NAMALWA (cell line): Measurements from ENCODE around the gene CEP89.
"Not testable (repeated sequence)": the region's sequence is repeated elsewhere in the genome, so short reads cannot be mapped to it uniquely, and the experiment has no call there.

ENCODE experiments used
- DNase-seq: peaks from one replicate; pipeline ENCODE4 v3.0.0-alpha.2; 2015; ENCODE audit warnings: low spot score

The CEP89 gene

GRCh38 chr19:32869369-32869965, 102.3 kb downstream of the CEP89 start, which contains the start of gene SLC7A9:
Gene SLC7A9 (minus strand): TSS chr19:32869767. CDS start chr19:32868534, 1,233 bp downstream.
- no peak for DNase-seq

- no peak for DNase-seq
Observed at GRCh38 chr19:32868206-32868950, 103.4 kb downstream of the CEP89 start.

GRCh38 chr19:32867436-32867835, 104.3 kb downstream of the CEP89 start:
- not testable (repeated sequence) for DNase-seq

- no peak for DNase-seq
Observed at GRCh38 chr19:32866564-32867265, 105.0 kb downstream of the CEP89 start.

GRCh38 chr19:32866061-32866460, 105.7 kb downstream of the CEP89 start:
- DNase-seq = no peak

- no peak for DNase-seq
Observed at GRCh38 chr19:32865326-32865725, 106.4 kb downstream of the CEP89 start.

- DNase-seq = no peak
Observed at GRCh38 chr19:32864318-32865007, 107.3 kb downstream of the CEP89 start.

- DNase-seq = no peak
Observed at GRCh38 chr19:32863841-32864240, 107.9 kb downstream of the CEP89 start.

- DNase-seq = no peak
Observed at GRCh38 chr19:32863301-32863700, 108.5 kb downstream of the CEP89 start.

- no peak for DNase-seq
Observed at GRCh38 chr19:32862741-32863140, 109.0 kb downstream of the CEP89 start.

- DNase-seq = no peak
Observed at GRCh38 chr19:32862173-32862572, 109.6 kb downstream of the CEP89 start.

- DNase-seq = no peak
Observed at GRCh38 chr19:32861596-32861995, 110.2 kb downstream of the CEP89 start.

- DNase-seq = no peak
Observed at GRCh38 chr19:32859591-32859990, 112.2 kb downstream of the CEP89 start.

- DNase-seq = no peak
Observed at GRCh38 chr19:32858559-32858958, 113.2 kb downstream of the CEP89 start.

GRCh38 chr19:32858155-32858554, 113.6 kb downstream of the CEP89 start:
- DNase-seq = no peak

GRCh38 chr19:32857584-32857983, 114.2 kb downstream of the CEP89 start:
- DNase-seq = no peak

GRCh38 chr19:32856818-32857217, 114.9 kb downstream of the CEP89 start:
- DNase-seq = not testable (repeated sequence)

GRCh38 chr19:32852216-32852615, 119.5 kb downstream of the CEP89 start:
- DNase-seq = no peak

- DNase-seq = not testable (repeated sequence)
Observed at GRCh38 chr19:32848035-32848434, 123.7 kb downstream of the CEP89 start.

- DNase-seq = no peak
Observed at GRCh38 chr19:32843716-32844245, 128.0 kb downstream of the CEP89 start.

- DNase-seq = no peak
Observed at GRCh38 chr19:32842061-32842460, 129.7 kb downstream of the CEP89 start.

GRCh38 chr19:32837531-32837930, 134.2 kb downstream of the CEP89 start:
- DNase-seq = no peak
